GM12891 (cell line): ENCODE measurements around the gene MYCBP2.
A peak's percentile ranks its signal among the peaks of the same experiment; 100 is the strongest.

Source experiments
- DNase-seq: peaks from one replicate; pipeline ENCODE4 v3.0.0; 2011; ENCODE audit warnings: low spot score; ENCODE audit not compliant: insufficient read length
- FAIRE-seq: peaks from 2 replicates; lab custom pipeline; 2011; peaks lifted over from hg19 to GRCh38; lab: Jason Lieb, UNC
- PAX5 ChIP-seq: IDR thresholded peaks from 2 replicates; pipeline ENCODE4 v1.6.1; 2011; ENCODE audit warnings: low read length, moderate library complexity, mild to moderate bottlenecking; ENCODE audit not compliant: insufficient read depth, severe bottlenecking
- POLR2A ChIP-seq: IDR thresholded peaks from 2 replicates; pipeline ENCODE4 v1.6.1; 2011; ENCODE audit warnings: low read depth, low read length, control low read depth
- POLR2AphosphoS5 ChIP-seq: IDR thresholded peaks from 2 replicates; pipeline ENCODE4 v1.6.1; 2011; ENCODE audit warnings: low read depth, low read length, control low read depth
- POU2F2 ChIP-seq: IDR thresholded peaks from 2 replicates; pipeline ENCODE4 v1.6.1; 2011; ENCODE audit warnings: low read depth, mild to moderate bottlenecking, control low read depth, low read length, moderate library complexity
- SPI1 ChIP-seq: IDR thresholded peaks from 2 replicates; pipeline ENCODE4 v1.6.1; 2011; ENCODE audit warnings: low read depth, low read length, control low read depth
- TAF1 ChIP-seq: IDR thresholded peaks from 2 replicates; pipeline ENCODE4 v1.6.1; 2011; ENCODE audit warnings: low read depth, low read length, control low read depth

Gene MYCBP2

DNA sequence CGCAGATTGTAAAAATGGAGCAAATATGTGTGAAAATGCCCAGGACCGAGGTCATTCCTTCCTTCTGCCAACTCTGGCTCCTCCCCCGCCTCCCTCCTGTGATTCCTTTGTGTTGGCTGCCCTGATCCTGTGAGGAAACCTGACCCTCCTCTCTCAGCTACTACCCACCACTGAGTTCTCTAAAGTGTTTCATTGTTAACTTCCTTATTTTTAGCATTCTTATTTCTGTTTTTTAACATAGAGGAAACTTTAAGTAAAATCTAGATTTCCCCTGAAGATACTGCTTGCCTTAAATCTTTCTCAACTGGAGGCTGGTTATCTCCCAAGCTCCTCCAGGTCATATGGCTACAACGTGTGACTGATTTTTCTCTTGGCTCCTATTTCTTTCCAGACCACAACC lies 278.2 kb downstream of the MYCBP2 start:
- DNase-seq (no peak), FAIRE-seq (no peak)
- TF ChIP-seq TAF1 (no peak), PAX5 (no peak)

DNA sequence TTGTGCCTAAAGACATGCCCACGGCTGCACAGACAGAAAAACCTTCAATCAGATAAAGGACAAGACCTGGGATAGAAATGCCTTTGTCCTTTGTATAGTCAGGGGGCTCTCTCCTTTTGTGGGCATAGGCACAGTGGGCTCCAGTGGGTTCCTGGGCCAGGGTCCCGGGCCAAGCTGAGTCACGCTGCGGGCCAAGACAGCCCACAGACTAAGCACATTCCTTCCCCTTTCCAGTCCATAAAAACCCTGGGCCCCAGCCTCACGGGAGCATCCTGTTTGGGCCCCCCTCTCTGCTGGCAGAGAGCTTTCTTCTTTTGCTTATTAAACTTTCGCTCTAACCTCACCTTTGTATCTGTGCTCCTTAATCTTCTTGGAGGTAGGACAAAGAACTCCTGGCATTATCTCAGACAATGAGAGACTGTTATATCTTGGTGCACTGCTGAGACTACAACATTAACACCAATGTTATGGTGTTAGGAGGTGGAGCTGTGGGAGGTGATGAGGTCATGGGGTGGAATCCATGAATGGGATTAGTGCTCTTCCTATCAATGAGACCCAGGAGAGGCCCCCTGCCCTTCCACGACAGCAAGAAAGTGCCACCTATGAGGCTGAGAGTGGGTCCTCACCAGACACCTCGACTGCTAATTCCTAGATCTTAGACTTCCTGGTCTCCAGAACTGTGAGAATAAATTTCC lies 279.1 kb downstream of the MYCBP2 start:
- no peak for DNase-seq
- TF ChIP-seq TAF1 (no peak), POU2F2 (no peak), POLR2AphosphoS5 (no peak), PAX5 (no peak)
- FAIRE-seq = no peak

DNA sequence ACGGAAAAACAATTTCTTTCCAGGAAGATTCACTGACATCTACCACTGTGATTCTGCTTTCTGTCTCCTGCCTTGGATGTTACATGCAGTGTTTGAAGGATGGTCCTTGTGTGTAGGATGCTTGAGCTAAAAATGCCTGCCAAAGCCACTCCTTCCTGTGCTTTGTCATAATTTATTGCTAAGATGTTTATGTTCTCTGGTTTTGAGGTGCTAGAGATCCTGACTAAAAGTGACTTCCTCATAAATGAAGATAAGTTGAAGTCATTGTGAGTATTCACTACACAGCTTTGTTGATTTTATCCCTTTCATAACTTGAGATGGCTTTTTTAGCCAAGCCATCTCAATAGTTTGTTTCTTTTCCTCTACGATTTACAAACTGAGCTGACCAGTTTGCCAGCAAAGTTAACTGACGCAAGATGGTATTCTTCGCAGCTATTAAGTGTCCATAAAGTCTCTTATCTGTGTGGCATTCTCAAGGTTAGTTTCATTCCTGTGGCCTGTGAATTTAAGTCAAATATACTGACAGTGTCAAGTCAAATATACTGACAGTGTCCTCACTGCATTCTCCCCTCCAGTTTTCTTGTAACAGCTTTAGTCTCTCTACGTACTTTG lies 284.2 kb downstream of the MYCBP2 start:
- no peak for DNase-seq
- no peak for FAIRE-seq
- TF ChIP-seq SPI1 (no peak), POLR2A (0 out of 2 replicates have a peak, but pooled peaks have one; percentile 3), TAF1 (no peak), POU2F2 (no peak), PAX5 (no peak), POLR2AphosphoS5 (peak; percentile 27; the same call in 1 of the 2 replicates)

DNA sequence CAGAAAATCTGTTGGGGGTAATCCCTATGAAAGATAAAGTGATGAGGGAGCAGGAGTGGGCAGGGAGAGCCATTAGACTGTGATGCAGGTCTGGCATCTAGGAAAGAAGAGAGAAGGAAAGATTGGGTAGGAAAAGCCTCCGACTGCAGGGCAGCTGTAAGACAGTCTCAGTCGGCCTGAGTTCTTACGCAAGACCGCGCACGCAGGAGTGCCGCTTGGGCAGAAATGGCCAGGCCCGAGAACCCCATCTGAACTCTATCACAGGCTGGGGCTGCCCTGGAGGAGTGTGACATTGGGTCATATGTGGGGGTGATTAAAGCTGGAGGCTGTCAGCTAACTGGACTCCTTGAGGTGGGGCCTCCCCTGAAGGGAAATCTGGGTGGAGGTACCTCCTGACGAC lies 286.1 kb downstream of the MYCBP2 start:
- DNase-seq = no peak
- FAIRE-seq = no peak

DNA sequence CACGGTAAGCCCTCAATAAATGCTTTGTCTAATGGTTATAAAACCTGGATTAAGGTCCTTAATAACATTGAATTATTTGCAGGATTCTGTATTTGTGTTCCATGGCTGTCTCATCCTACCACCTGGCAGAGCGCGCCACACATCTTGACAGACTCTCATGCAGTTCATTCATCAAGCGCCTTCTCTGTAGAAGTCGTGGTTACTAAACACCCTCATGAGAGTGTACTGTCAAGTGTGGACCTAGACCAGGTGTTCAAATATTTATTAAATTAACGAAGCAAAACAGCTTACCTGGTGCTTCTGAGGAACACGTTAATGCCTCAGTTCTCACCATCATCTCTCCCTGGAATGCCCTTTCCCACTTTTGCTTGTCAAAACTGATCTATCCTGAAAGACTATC lies 286.8 kb downstream of the MYCBP2 start:
- TF ChIP-seq SPI1 (no peak), POLR2AphosphoS5 (no peak), POLR2A (no peak), TAF1 (no peak), POU2F2 (no peak), PAX5 (no peak)
- FAIRE-seq = no peak
- DNase-seq = no peak

More for the DNA sequence above, 286.1 kb downstream of the MYCBP2 start:
- no peak for TF ChIP-seq TAF1
- no peak for TF ChIP-seq POU2F2
- TF ChIP-seq POLR2AphosphoS5 = no peak
- no peak for TF ChIP-seq PAX5
- TF ChIP-seq POLR2A = no peak
- TF ChIP-seq SPI1 = no peak

DNA sequence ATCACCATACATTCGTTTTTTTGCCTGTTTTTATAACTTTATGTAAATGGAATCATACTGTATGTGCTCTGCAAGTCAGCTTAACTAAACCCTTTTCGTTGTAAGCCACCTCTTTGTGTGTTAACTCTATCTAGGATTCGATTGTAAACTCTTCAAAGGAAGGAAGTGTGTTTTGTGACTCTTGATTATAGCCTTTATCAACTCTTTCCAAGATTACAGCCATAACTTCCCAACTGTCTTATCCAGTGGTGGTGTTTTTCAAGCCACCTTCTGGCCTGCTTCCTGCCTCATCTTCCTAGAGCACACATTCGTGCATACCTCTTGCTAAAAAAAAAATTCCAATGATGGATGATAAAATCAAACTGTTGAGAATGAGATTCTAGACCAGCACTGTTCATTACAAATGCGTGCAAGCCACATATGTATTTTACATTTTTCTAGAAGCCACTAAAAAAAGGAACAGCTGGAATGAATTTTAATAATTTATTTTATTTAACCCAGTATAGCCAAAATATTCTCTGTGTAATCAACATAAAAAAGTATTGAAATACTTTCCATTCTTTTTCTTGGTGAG lies 287.9 kb downstream of the MYCBP2 start:
- FAIRE-seq = no peak
- TF ChIP-seq PAX5 = no peak
- TF ChIP-seq POLR2A = no peak
- no peak for TF ChIP-seq POLR2AphosphoS5
- TF ChIP-seq TAF1 = no peak
- TF ChIP-seq SPI1 = no peak
- TF ChIP-seq POU2F2 = no peak
- DNase-seq = no peak

DNA sequence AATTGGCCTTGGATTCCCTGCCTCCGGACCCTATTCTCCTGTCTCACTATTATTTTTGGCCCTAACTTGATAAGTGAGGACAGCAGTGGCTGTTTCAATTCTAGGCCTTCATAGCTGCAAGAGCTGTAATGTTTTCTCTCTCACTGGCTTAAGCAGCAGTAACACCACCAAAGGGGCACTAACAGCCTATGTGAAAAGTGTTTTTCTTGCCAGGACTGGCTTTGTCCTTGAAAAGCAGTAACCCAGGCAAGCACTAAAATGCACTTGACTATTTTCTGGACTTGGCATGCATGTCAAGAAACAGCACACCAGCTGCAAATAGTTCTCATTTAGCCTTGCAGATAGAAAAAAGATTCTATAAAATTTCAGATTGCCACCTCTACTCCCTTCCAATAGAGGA lies 290.6 kb downstream of the MYCBP2 start:
- DNase-seq = no peak
- FAIRE-seq = no peak
- no peak for TF ChIP-seq POLR2AphosphoS5
- no peak for TF ChIP-seq TAF1
- TF ChIP-seq POLR2A = no peak

DNA sequence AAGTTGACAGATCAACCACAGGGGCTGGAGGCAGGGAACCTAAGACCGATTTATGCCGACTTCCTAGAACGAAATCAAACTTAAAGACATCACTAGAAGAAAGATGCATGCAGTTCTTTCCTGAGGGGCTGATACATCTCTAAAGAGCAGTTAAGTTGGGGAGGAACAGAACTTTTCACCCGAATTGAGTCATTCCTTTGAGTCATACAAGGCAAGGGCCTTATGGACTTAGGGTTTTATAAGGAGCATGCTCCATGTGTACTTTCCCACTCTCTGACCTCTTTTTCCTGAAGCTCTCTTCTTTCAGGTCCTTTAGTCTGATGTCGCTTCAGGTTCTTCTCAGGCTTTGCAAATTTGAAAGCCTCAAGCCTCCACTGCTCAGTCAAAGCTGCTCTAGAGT lies 292.0 kb downstream of the MYCBP2 start:
- no peak for DNase-seq
- TF ChIP-seq SPI1 (no peak), POLR2A (no peak), PAX5 (no peak), TAF1 (no peak), POU2F2 (no peak), POLR2AphosphoS5 (no peak)
- no peak for FAIRE-seq

DNA sequence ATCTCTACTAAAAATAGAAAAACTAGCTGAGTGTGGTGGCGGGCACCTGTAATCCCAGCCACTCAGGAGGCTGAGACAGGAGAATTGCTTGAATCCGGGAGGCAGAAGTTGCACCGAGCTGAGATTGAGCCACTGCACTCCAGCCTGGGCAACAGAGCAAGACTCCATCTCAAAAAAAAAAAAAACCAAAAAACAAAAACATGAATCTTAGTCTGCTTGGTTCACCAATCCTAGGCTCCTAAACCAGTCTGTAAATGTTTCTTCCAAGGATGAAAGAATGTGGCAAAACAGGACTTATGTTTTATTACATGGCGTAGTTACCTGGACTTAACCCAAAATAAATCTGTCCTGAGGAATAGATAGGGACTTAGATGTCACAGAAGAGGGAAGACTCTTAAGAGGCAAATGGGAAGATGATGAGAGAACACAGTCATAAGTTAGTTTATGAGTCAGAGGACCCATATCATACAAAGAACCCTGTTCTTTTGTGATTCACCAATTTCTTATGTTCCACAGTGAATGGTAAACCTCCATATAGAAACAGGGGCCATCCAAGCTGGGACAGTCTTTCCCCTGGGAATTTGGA lies 293.1 kb downstream of the MYCBP2 start:
- FAIRE-seq (no peak), DNase-seq (no peak)
- TF ChIP-seq SPI1 (no peak), POLR2A (no peak), TAF1 (no peak), POU2F2 (no peak), POLR2AphosphoS5 (no peak), PAX5 (no peak)
